Vagina (tissue), 2 donors: ENCODE results near the gene POC1A.

Source experiments
- POLR2AphosphoS5 ChIP-seq, 2 donors: sonication (generic); formaldehyde crosslinking; IDR thresholded peaks; one replicate each; pipeline ENCODE4 v1.9.0; 2017; ENCODE audit warnings: antibody characterized with exemption in 2 of 2, mild to moderate bottlenecking in 2 of 2, low read depth in 1 of 2; ENCODE audit not compliant: insufficient read depth in 1 of 2
- TF ChIP-seq, protein P1 (sequence below), 3 experiments: fragments of 450-650 bp in 2 of 3; fragments of 200-600 bp in 1 of 3; sonication (generic) in 1 of 3; IDR thresholded peaks; one replicate each; pipeline ENCODE4 v1.5.1; 2017 to 2019; ENCODE audit warnings: antibody characterized with exemption in 3 of 3, mild to moderate bottlenecking in 2 of 3, moderate library complexity in 2 of 3

DNA sequence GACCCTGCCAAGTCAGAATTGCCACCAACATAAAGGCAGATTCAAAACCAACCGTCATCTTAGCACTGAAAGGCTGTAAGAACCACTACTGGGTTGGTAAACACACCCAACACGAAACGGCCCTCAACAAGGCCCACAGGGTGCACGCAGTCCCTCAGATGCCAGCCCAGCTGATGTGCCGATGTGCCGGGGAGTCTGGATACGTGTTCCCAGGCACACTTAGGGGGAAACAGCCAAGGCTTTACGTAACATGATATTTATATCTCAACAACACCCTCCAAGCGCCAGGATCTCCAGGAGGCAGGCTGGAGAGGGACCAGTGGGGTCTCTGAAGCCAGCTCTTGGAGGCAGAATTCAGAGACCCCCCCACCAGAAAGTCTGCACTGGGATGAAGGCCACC is 14.2 kb downstream of the POC1A start:
- TF ChIP-seq, protein P1, sequence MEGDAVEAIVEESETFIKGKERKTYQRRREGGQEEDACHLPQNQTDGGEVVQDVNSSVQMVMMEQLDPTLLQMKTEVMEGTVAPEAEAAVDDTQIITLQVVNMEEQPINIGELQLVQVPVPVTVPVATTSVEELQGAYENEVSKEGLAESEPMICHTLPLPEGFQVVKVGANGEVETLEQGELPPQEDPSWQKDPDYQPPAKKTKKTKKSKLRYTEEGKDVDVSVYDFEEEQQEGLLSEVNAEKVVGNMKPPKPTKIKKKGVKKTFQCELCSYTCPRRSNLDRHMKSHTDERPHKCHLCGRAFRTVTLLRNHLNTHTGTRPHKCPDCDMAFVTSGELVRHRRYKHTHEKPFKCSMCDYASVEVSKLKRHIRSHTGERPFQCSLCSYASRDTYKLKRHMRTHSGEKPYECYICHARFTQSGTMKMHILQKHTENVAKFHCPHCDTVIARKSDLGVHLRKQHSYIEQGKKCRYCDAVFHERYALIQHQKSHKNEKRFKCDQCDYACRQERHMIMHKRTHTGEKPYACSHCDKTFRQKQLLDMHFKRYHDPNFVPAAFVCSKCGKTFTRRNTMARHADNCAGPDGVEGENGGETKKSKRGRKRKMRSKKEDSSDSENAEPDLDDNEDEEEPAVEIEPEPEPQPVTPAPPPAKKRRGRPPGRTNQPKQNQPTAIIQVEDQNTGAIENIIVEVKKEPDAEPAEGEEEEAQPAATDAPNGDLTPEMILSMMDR (IDR thresholded peaks at IDR 0.05), result no peak
- TF ChIP-seq POLR2AphosphoS5 (IDR thresholded peaks at IDR 0.05; ENCODE audit: insufficient read depth in 1 of 2, low read depth in 1 of 2), result no peak
